Measurements from ENCODE around the gene TMEM229B. TPM values are rescaled to one million over a fixed set of nuclear protein-coding genes. Genes with fewer than 3 reads are reported as not detected.

The TMEM229B gene
- total and polyA plus RNA-seq, 2 of the 4 experiments (the other 2 are of a cell fraction) = under 0.01 TPM; not detected in 1

DNA sequence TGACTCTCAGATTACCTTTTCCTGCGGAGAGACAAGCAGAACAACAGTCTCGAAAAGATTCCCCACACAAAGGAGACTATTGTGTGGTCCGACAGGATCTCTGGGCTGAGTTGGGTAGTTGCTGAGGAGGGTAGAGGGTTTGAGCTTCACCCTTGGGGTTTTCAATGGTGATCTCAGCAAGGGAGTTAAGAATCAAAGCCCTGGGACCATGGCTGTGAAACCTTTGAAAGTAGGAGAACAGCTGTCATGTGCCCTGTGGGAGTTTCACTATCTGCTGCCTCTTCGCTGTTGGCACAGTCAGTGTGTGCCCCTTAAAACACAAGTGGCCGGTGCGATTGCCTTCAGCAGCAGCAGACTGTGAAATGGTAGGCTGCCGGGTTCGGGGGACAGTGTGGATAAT lies 62.4 kb downstream of the TMEM229B start:
- H3K56ac ChIP-seq (ENCODE audit: extremely low read depth, insufficient read depth, low read length) = no peak overlapping the region
- H2BK20ac ChIP-seq (ENCODE audit: low read depth, low read length) = no peak overlapping the region
- no peak overlapping the region for H2AK9ac ChIP-seq (replicated peaks; ENCODE audit: low read depth, low read length, poor library complexity)
- H3K4me3 ChIP-seq (ENCODE audit: insufficient read depth, low read depth, low read length) = no peak overlapping the region
- no peak overlapping the region for H3K4ac ChIP-seq (ENCODE audit: low read depth, low read length)
- H3K36me3 ChIP-seq (ENCODE audit: control insufficient read depth, insufficient read depth, low read length) = no peaks in the 10 kb centered on the region
- 80% methylated on average over 1 of the region's 8 CpGs; no CpG with 5 or more reads in 1 of the 2 experiments for WGBS, 2 experiments (ENCODE audit: extremely low coverage in 2 of 2, insufficient read length in 1 of 2)
- H2BK5ac ChIP-seq (ENCODE audit: low read depth, low read length, poor library complexity, severe bottlenecking) = no peak overlapping the region
- H3K4me2 ChIP-seq (ENCODE audit: low read depth, low read length) = no peak overlapping the region
- TF ChIP-seq SMC3 (IDR thresholded peaks at IDR 0.05; ENCODE audit: low read depth, low read length) = no peak
- TF ChIP-seq CEBPB (IDR thresholded peaks at IDR 0.05; ENCODE audit: low read depth, low read length) = no peak
- no peak for TF ChIP-seq BHLHE40 (IDR thresholded peaks at IDR 0.05; ENCODE audit: low read depth, low read length)
- TF ChIP-seq ELK1 (IDR thresholded peaks at IDR 0.05; ENCODE audit: borderline replicate concordance, low read depth, low read length) = no peak
- TF ChIP-seq MXI1 (IDR thresholded peaks at IDR 0.05; ENCODE audit: borderline replicate concordance, low read depth, low read length) = no peak
- no peak for TF ChIP-seq MAFK (IDR thresholded peaks at IDR 0.05; ENCODE audit: low read depth, low read length)
- no peak for TF ChIP-seq RFX5 (IDR thresholded peaks at IDR 0.05; ENCODE audit: low read depth, low read length)
- TF ChIP-seq RAD21 (IDR thresholded peaks at IDR 0.05; ENCODE audit: low read length) = no peak
- TF ChIP-seq, protein P1, sequence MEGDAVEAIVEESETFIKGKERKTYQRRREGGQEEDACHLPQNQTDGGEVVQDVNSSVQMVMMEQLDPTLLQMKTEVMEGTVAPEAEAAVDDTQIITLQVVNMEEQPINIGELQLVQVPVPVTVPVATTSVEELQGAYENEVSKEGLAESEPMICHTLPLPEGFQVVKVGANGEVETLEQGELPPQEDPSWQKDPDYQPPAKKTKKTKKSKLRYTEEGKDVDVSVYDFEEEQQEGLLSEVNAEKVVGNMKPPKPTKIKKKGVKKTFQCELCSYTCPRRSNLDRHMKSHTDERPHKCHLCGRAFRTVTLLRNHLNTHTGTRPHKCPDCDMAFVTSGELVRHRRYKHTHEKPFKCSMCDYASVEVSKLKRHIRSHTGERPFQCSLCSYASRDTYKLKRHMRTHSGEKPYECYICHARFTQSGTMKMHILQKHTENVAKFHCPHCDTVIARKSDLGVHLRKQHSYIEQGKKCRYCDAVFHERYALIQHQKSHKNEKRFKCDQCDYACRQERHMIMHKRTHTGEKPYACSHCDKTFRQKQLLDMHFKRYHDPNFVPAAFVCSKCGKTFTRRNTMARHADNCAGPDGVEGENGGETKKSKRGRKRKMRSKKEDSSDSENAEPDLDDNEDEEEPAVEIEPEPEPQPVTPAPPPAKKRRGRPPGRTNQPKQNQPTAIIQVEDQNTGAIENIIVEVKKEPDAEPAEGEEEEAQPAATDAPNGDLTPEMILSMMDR (conservative IDR thresholded peaks at IDR 0.05; ENCODE audit: low read depth, low read length) = no peak
- TF ChIP-seq, protein P2, sequence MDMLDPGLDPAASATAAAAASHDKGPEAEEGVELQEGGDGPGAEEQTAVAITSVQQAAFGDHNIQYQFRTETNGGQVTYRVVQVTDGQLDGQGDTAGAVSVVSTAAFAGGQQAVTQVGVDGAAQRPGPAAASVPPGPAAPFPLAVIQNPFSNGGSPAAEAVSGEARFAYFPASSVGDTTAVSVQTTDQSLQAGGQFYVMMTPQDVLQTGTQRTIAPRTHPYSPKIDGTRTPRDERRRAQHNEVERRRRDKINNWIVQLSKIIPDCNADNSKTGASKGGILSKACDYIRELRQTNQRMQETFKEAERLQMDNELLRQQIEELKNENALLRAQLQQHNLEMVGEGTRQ (IDR thresholded peaks at IDR 0.05; ENCODE audit: low read depth, low read length) = no peak
- TF ChIP-seq POLR2A (IDR thresholded peaks at IDR 0.05; ENCODE audit: low read depth, low read length) = no peak
- no peak for TF ChIP-seq NFE2L2 (IDR thresholded peaks at IDR 0.05; ENCODE audit: low read depth, low read length)
- no peak overlapping the region for H3K18ac ChIP-seq (ENCODE audit: low read depth, low read length)
- no peak overlapping the region for H2AFZ ChIP-seq (replicated peaks; ENCODE audit: low read length, poor library complexity)
- POLR2A ChIA-PET (ENCODE audit: unreplicated experiment) = no interaction called here
- dilution Hi-C loops (cut with HindIII; ENCODE audit: low sequenced_read_pairs, unreplicated experiment) = no loop called here
- H3K79me1 ChIP-seq (ENCODE audit: low read depth in 1 of 2, low read length in 2 of 2) = no peaks in the 10 kb centered on the region
- no peak overlapping the region for H3K9ac ChIP-seq (ENCODE audit: low read depth, low read length)
- no peaks in the 10 kb centered on the region for H3K9me3 ChIP-seq (ENCODE audit: control insufficient read depth, insufficient read depth, low read length)
- H3K27ac ChIP-seq (ENCODE audit: insufficient read depth, low read length) = no peak overlapping the region
- H4K91ac ChIP-seq (ENCODE audit: insufficient read depth, low read depth, low read length) = no peak overlapping the region
- DNase-seq = no peak
- no peaks in the 10 kb centered on the region for H3K9me1 ChIP-seq (ENCODE audit: insufficient read depth, low read length)
- H2BK15ac ChIP-seq (ENCODE audit: low read depth, low read length) = no peak overlapping the region
- no peak overlapping the region for H4K8ac ChIP-seq (ENCODE audit: low read depth in 2 of 2, low read length in 2 of 2)
- ATAC-seq (ENCODE audit: low read depth) = no peak
- no peak overlapping the region for H2AK5ac ChIP-seq (ENCODE audit: low read depth, low read length)
- H3K23ac ChIP-seq (ENCODE audit: low read depth, low read length) = no peak overlapping the region
- H3K27me3 ChIP-seq (ENCODE audit: control insufficient read depth, insufficient read depth, low read length) = peaks cover 7% of the 10 kb centered on the region; the same call in 1 of the 2 replicates
- no peak overlapping the region for H4K5ac ChIP-seq (ENCODE audit: low read depth, low read length)
- intact Hi-C loops (cut with micrococcal nuclease) = no loop called here
- no peaks in the 10 kb centered on the region for H3K4me1 ChIP-seq (ENCODE audit: control insufficient read depth, insufficient read depth, low read length)
- no peaks in the 10 kb centered on the region for H4K20me1 ChIP-seq (ENCODE audit: insufficient read depth, low read length)
- CTCF ChIA-PET = interaction anchor here (1.0 to 2.8 kb wide), 6 partner anchors 8 to 174 kb away, joined by 3 to 39 read pairs (median 4); partner anchors contain the start of gene PIGH
- in situ Hi-C loops (cut with MboI; ENCODE audit: low sequenced_read_pairs) = loop anchor here (5.0 to 25.0 kb wide), 2 partner anchors 141 to 286 kb away; partner anchors contain the start of gene RDH12
- no TSS peak for BruUV-seq (replicated peaks)
- no peak overlapping the region for H2BK120ac ChIP-seq (ENCODE audit: low read depth, low read length)
- no peak overlapping the region for H3K14ac ChIP-seq (replicated peaks; ENCODE audit: low read depth, low read length)
